ENCODE data around the gene BRD2. TPM values are rescaled to one million over a fixed set of nuclear protein-coding genes. Genes with fewer than 3 reads are reported as not detected.

The BRD2 gene
- polyA plus RNA-seq, 1 donor = 222 TPM

GRCh38 chr6:33029328-33030184 is 61.2 kb downstream of the BRD2 start:
- DNase-seq = peak; percentile 12 to 19
- Histone ChIP-seq H3K9me3 (ENCODE audit: control insufficient read depth, low read depth, low read length) (no peaks in the 10 kb centered on the region), H3K4me1 (ENCODE audit: control insufficient read depth, insufficient read depth, low read length) (no peaks in the 10 kb centered on the region), H3K27ac (ENCODE audit: low read length) (peak overlapping the region; percentile 35), H3K27me3 (ENCODE audit: control insufficient read depth, insufficient read depth, low read length) (peaks cover 8% of the 10 kb centered on the region), H3K36me3 (ENCODE audit: control insufficient read depth, insufficient read depth, low read length) (no peaks in the 10 kb centered on the region), H3K4me3 (ENCODE audit: low read length) (no peak overlapping the region)
- WGBS (ENCODE audit: insufficient coverage, low lambda C conversion rate) = 55% methylated on average over 2 of the region's 6 CpGs

GRCh38 chr6:33030245-33030644 is 61.9 kb downstream of the BRD2 start:
- Histone ChIP-seq H3K9me3 (ENCODE audit: control insufficient read depth, low read depth, low read length) (no peaks in the 10 kb centered on the region), H3K27ac (ENCODE audit: low read length) (no peak overlapping the region)
- WGBS (ENCODE audit: insufficient coverage, low lambda C conversion rate) = 100% methylated on average over 1 of the region's 3 CpGs

More at GRCh38 chr6:33030245-33030644, 61.9 kb downstream of the BRD2 start:
- no peak for DNase-seq
- no peaks in the 10 kb centered on the region for H3K36me3 ChIP-seq (ENCODE audit: control insufficient read depth, insufficient read depth, low read length)
- no peaks in the 10 kb centered on the region for H3K4me1 ChIP-seq (ENCODE audit: control insufficient read depth, insufficient read depth, low read length)
- peaks cover 8% of the 10 kb centered on the region for H3K27me3 ChIP-seq (ENCODE audit: control insufficient read depth, insufficient read depth, low read length)
- H3K4me3 ChIP-seq (ENCODE audit: low read length) = no peak overlapping the region

Other genes with a start within 250 kb of the BRD2 start
- gene HLA-DQA2, start 227.2 kb upstream of the BRD2 start, polyA plus RNA-seq = 1.8 TPM
- 1.9 TPM for gene HLA-DQB2, start 205.1 kb upstream of the BRD2 start, polyA plus RNA-seq
- gene HLA-DOB, start 151.6 kb upstream of the BRD2 start, polyA plus RNA-seq = 0.94 TPM
- 13.3 TPM for gene TAP2, start 129.9 kb upstream of the BRD2 start, polyA plus RNA-seq
- 47.3 TPM for gene PSMB8, start 124.5 kb upstream of the BRD2 start, polyA plus RNA-seq
- 18.7 TPM for gene TAP1, start 114.9 kb upstream of the BRD2 start, polyA plus RNA-seq
- 21.7 TPM for gene PSMB9, start 114.4 kb upstream of the BRD2 start, polyA plus RNA-seq
- 23.9 TPM for gene HLA-DMB, start 27.6 kb upstream of the BRD2 start, polyA plus RNA-seq
- 25.4 TPM for gene HLA-DMA, start 15.5 kb upstream of the BRD2 start, polyA plus RNA-seq
- gene HLA-DOA, start 41.0 kb downstream of the BRD2 start, polyA plus RNA-seq = 7.5 TPM
- 163 TPM for gene HLA-DPA1, start 105.1 kb downstream of the BRD2 start, polyA plus RNA-seq
- 75.0 TPM for gene HLA-DPB1, start 107.4 kb downstream of the BRD2 start, polyA plus RNA-seq
- gene COL11A2, start 223.9 kb downstream of the BRD2 start, polyA plus RNA-seq = 5.3 TPM
- gene RXRB, start 232.1 kb downstream of the BRD2 start, polyA plus RNA-seq = 45.5 TPM
- gene SLC39A7, start 232.3 kb downstream of the BRD2 start, polyA plus RNA-seq = 95.2 TPM
- gene HSD17B8, start 236.1 kb downstream of the BRD2 start, polyA plus RNA-seq = 35.9 TPM
- gene RING1, start 239.9 kb downstream of the BRD2 start, polyA plus RNA-seq = 43.2 TPM